ENCODE data around the gene C17orf113. TPM values are rescaled to one million over a fixed set of nuclear protein-coding genes. Genes with fewer than 3 reads are reported as not detected.
"Not testable (repeated sequence)": the region's sequence is repeated elsewhere in the genome, so short reads cannot be mapped to it uniquely, and the experiment has no call there.

C17orf113 gene
- total and polyA plus RNA-seq, 2 experiments from 2014 or later: 0.29 to 2.1 TPM

DNA sequence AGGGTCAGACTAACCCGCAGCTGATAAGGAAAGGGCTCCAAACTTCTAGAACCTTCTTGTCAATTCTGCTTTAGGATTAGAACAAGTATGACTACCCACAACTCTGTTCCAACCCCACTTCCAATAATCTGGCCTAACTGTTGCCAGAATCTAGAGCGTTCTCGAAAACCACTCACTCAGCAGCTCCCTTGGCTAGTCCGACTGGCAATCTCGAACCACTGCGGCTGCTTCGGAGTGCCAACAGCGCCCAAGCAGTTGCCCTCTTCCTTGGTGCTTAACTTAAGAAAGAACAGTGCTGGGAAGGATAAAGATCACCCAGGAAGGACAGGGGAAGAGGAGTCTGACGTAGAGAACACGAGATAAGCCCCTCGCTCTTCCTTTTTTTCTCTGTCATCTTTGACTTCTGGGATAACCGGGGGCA is 34.0 kb downstream of the C17orf113 start (continued):
- TF ChIP-seq, protein P1, sequence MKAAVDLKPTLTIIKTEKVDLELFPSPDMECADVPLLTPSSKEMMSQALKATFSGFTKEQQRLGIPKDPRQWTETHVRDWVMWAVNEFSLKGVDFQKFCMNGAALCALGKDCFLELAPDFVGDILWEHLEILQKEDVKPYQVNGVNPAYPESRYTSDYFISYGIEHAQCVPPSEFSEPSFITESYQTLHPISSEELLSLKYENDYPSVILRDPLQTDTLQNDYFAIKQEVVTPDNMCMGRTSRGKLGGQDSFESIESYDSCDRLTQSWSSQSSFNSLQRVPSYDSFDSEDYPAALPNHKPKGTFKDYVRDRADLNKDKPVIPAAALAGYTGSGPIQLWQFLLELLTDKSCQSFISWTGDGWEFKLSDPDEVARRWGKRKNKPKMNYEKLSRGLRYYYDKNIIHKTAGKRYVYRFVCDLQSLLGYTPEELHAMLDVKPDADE (IDR thresholded peaks at IDR 0.05): no peak
- TF ChIP-seq EZH2 (IDR thresholded peaks at IDR 0.05; ENCODE audit: low read depth, unreplicated experiment) (no peak), CREB1 (CRISPR knock-in tag; IDR thresholded peaks at IDR 0.05; ENCODE audit: low read depth) (no peak), JUNB (IDR thresholded peaks at IDR 0.05; ENCODE audit: unreplicated experiment) (no peak), EZH2phosphoT487 (IDR thresholded peaks at IDR 0.05; ENCODE audit: unreplicated experiment) (no peak), REST (IDR thresholded peaks at IDR 0.05; ENCODE audit: unreplicated experiment) (no peak), ZNF114 (CRISPR knock-in tag; IDR thresholded peaks at IDR 0.05) (no peak), ZNF331 (CRISPR knock-in tag; IDR thresholded peaks at IDR 0.05; ENCODE audit: low read depth) (no peak)

DNA sequence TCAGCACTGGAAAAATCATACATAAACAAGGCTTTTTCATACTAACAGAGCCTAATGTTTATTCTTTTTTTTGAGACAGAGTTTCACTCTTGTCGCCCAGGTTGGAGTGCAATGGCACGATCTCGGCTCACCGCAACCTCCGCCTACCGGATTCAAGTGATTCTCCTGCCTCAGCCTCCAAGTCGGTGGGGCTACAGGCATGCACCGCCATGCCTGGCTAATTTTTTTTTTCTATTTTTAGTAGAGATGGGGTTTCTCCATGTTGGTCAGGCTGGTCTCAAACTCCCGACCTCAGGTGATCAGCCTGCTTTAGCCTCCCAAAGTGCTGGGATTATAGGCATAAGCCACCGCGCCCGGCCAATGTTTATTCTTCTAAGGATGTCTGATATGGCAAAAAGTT is 36.7 kb downstream of the C17orf113 start:
- not testable (repeated sequence) for ATAC-seq; H3K27me3 Mint-ChIP-seq (ENCODE audit: insufficient read depth, low read depth, poor library complexity); H3K36me3 ChIP-seq (ENCODE audit: insufficient read depth); DNase-seq (ENCODE audit: low spot score); H3F3A ChIP-seq (replicated peaks; ENCODE audit: low read depth); H3K4me3 Mint-ChIP-seq; H3K27me3 ChIP-seq (ENCODE audit: insufficient read depth); H3K9me2 ChIP-seq (ENCODE audit: insufficient read depth); H3K9me3 Mint-ChIP-seq; H4K20me1 ChIP-seq (replicated peaks; ENCODE audit: insufficient read depth); H2AFZ ChIP-seq
- H3K79me2 ChIP-seq (replicated peaks; ENCODE audit: insufficient read depth): peaks cover 80% of the 10 kb centered on the region
- peak overlapping the region; percentile 95 for H3K27ac Mint-ChIP-seq
- peak overlapping the region; percentile 2; the same call in 1 of the 2 replicates for H3K4me3 ChIP-seq
- H3K4me2 ChIP-seq: peak overlapping the region; percentile 50
- H3K27ac ChIP-seq (ENCODE audit: low read depth): peak overlapping the region; percentile 81
- peaks cover 40% of the 10 kb centered on the region for H3K36me3 Mint-ChIP-seq (ENCODE audit: low read depth)
- H3K4me1 Mint-ChIP-seq: peaks cover 46% of the 10 kb centered on the region
- H3K4me1 ChIP-seq (ENCODE audit: insufficient read depth): peaks cover 40% of the 10 kb centered on the region

GRCh38 chr17:42012363-42012762 is 38.0 kb downstream of the C17orf113 start:
- H3K27ac ChIP-seq (ENCODE audit: low read depth): peak overlapping the region; percentile 88
- H3K27me3 ChIP-seq (ENCODE audit: insufficient read depth); H3K27me3 Mint-ChIP-seq (ENCODE audit: insufficient read depth, low read depth, poor library complexity); H3K9me3 Mint-ChIP-seq; H3K9me2 ChIP-seq (ENCODE audit: insufficient read depth); H3F3A ChIP-seq (replicated peaks; ENCODE audit: low read depth); H2AFZ ChIP-seq; H4K20me1 ChIP-seq (replicated peaks; ENCODE audit: insufficient read depth); H3K36me3 ChIP-seq (ENCODE audit: insufficient read depth); H3K4me3 ChIP-seq: not testable (repeated sequence)
- ATAC-seq (peak; percentile 56), DNase-seq (ENCODE audit: low spot score) (peak; percentile 91)
- H3K36me3 Mint-ChIP-seq (ENCODE audit: low read depth): peaks cover 41% of the 10 kb centered on the region
- peaks cover 43% of the 10 kb centered on the region for H3K4me1 Mint-ChIP-seq
- peaks cover 40% of the 10 kb centered on the region for H3K4me1 ChIP-seq (ENCODE audit: insufficient read depth)
- peak overlapping the region; percentile 36; the same call in 2 of the 3 replicates for H3K4me3 Mint-ChIP-seq
- peaks cover 94% of the 10 kb centered on the region for H3K79me2 ChIP-seq (replicated peaks; ENCODE audit: insufficient read depth)
- TF ChIP-seq CREB1 (CRISPR knock-in tag; IDR thresholded peaks at IDR 0.05; ENCODE audit: low read depth) (peak; percentile 6; the same call in 1 of the 2 replicates), POLR2AphosphoS5 (IDR thresholded peaks at IDR 0.05; ENCODE audit: low read depth) (0 out of 2 replicates have a peak, but pooled peaks have one; percentile 16)
- H3K27ac Mint-ChIP-seq: peak overlapping the region; percentile 95
- peak overlapping the region; percentile 17; the same call in 1 of the 2 replicates for H3K4me2 ChIP-seq
